ENCODE data around the gene CSF3.

Gene CSF3

GRCh38 chr17:40060887-40061608 lies 45.8 kb downstream of the CSF3 start:
- no peak for DNase-seq (ENCODE audit: low read depth in 2 of 3, low spot score in 2 of 3)

- no peak for DNase-seq (ENCODE audit: low read depth in 2 of 3, low spot score in 2 of 3)
Observed at GRCh38 chr17:40061609-40062038, 46.4 kb downstream of the CSF3 start.

GRCh38 chr17:40062329-40063186 lies 47.3 kb downstream of the CSF3 start, which contains the start of gene THRA:
Gene THRA (plus strand): TSS chr17:40062965. CDS start chr17:40074489, 11,524 bp downstream.
- no peak for DNase-seq (ENCODE audit: low read depth in 2 of 3, low spot score in 2 of 3)

GRCh38 chr17:40063187-40063771 lies 48.0 kb downstream of the CSF3 start:
- no peak for DNase-seq (ENCODE audit: low read depth in 2 of 3, low spot score in 2 of 3)

- no peak for DNase-seq (ENCODE audit: low read depth in 2 of 3, low spot score in 2 of 3)
Observed at GRCh38 chr17:40063901-40064531, 48.8 kb downstream of the CSF3 start.

- no peak for DNase-seq (ENCODE audit: low read depth in 2 of 3, low spot score in 2 of 3)
Observed at GRCh38 chr17:40064971-40065768, 49.9 kb downstream of the CSF3 start.

- DNase-seq (ENCODE audit: low read depth in 2 of 3, low spot score in 2 of 3): no peak
Observed at GRCh38 chr17:40065769-40066510, 50.7 kb downstream of the CSF3 start.
